Measurements from ENCODE around the gene CA11.
"Not testable (repeated sequence)": the region's sequence is repeated elsewhere in the genome, so short reads cannot be mapped to it uniquely, and the experiment has no call there.

Gene CA11

GRCh38 chr19:48669903-48670668, 24.1 kb upstream of the CA11 start:
- DNase-seq (ENCODE audit: low spot score): no peak

GRCh38 chr19:48668761-48669160, 22.8 kb upstream of the CA11 start:
- no peak for DNase-seq (ENCODE audit: low spot score)

GRCh38 chr19:48668332-48668731, 22.3 kb upstream of the CA11 start:
- no peak for DNase-seq (ENCODE audit: low spot score)

- no peak for DNase-seq (ENCODE audit: low spot score)
Observed at GRCh38 chr19:48665786-48666185, 19.8 kb upstream of the CA11 start.

- no peak for DNase-seq (ENCODE audit: low spot score)
Observed at GRCh38 chr19:48664476-48664875, 18.5 kb upstream of the CA11 start.

- DNase-seq (ENCODE audit: low spot score): no peak
Observed at GRCh38 chr19:48663667-48664066, 17.7 kb upstream of the CA11 start.

GRCh38 chr19:48661711-48662090, 15.7 kb upstream of the CA11 start:
- no peak for DNase-seq (ENCODE audit: low spot score)

GRCh38 chr19:48660852-48661710, 15.1 kb upstream of the CA11 start:
- DNase-seq (ENCODE audit: low spot score): peak; percentile 83

GRCh38 chr19:48659768-48660167, 13.8 kb upstream of the CA11 start:
- DNase-seq (ENCODE audit: low spot score): no peak

- DNase-seq (ENCODE audit: low spot score): no peak
Observed at GRCh38 chr19:48658483-48658882, 12.5 kb upstream of the CA11 start.

GRCh38 chr19:48657828-48658227, 11.8 kb upstream of the CA11 start:
- not testable (repeated sequence) for DNase-seq (ENCODE audit: low spot score)

- DNase-seq (ENCODE audit: low spot score): no peak
Observed at GRCh38 chr19:48656840-48657474, 11.0 kb upstream of the CA11 start.

- no peak for DNase-seq (ENCODE audit: low spot score)
Observed at GRCh38 chr19:48654299-48655059, 8.5 kb upstream of the CA11 start.

GRCh38 chr19:48651683-48652048, 5.7 kb upstream of the CA11 start:
- no peak for DNase-seq (ENCODE audit: low spot score)

GRCh38 chr19:48650974-48651682, 5.1 kb upstream of the CA11 start:
- no peak for DNase-seq (ENCODE audit: low spot score)

- no peak for DNase-seq (ENCODE audit: low spot score)
Observed at GRCh38 chr19:48648134-48648533, 2.1 kb upstream of the CA11 start.

- DNase-seq (ENCODE audit: low spot score): no peak
Observed at GRCh38 chr19:48646722-48647216, 782 bp upstream of the CA11 start.

- no peak for DNase-seq (ENCODE audit: low spot score)
Observed at GRCh38 chr19:48645620-48646000, 377 bp downstream of the CA11 start.

GRCh38 chr19:48644839-48645619, 958 bp downstream of the CA11 start:
- DNase-seq (ENCODE audit: low spot score): peak; percentile 87

GRCh38 chr19:48644355-48644754, 1.6 kb downstream of the CA11 start:
- no peak for DNase-seq (ENCODE audit: low spot score)

GRCh38 chr19:48642862-48643261, 3.1 kb downstream of the CA11 start:
- DNase-seq (ENCODE audit: low spot score): no peak
